Endothelial cell of umbilical vein (primary cell): ENCODE results near the gene TXNIP.

Source experiments
- EZH2 ChIP-seq: IDR thresholded peaks from 2 replicates; pipeline ENCODE4 v1.6.1; 2012; ENCODE audit warnings: borderline replicate concordance, low read depth, mild to moderate bottlenecking, moderate library complexity, low read length, inconsistent platforms; ENCODE audit not compliant: severe bottlenecking
- FOS ChIP-seq: IDR thresholded peaks from 2 replicates; pipeline ENCODE4 v1.6.1; 2011; ENCODE audit warnings: mild to moderate bottlenecking, low read length, moderate library complexity, borderline replicate concordance; ENCODE audit not compliant: insufficient read depth
- GATA2 ChIP-seq: IDR thresholded peaks from 2 replicates; pipeline ENCODE4 v1.7.0; 2011; ENCODE audit warnings: low read depth, mild to moderate bottlenecking, moderate library complexity, mixed read lengths, low read length; ENCODE audit not compliant: insufficient read length, insufficient read depth
- MYC ChIP-seq: IDR thresholded peaks from one replicate; pipeline ENCODE4 v1.6.1; 2011; ENCODE audit warnings: mild to moderate bottlenecking, low read depth, low read length
- POLR2A ChIP-seq: IDR thresholded peaks from 2 replicates; pipeline ENCODE4 v1.6.1; 2012; ENCODE audit warnings: low read depth, mild to moderate bottlenecking, control low read depth, low read length
- POLR2AphosphoS5 ChIP-seq: IDR thresholded peaks from 2 replicates; pipeline ENCODE4 v1.6.1; 2012; ENCODE audit warnings: low read depth, mild to moderate bottlenecking, control low read depth, low read length, moderate library complexity; ENCODE audit not compliant: insufficient read depth
- TF ChIP-seq, protein P1 (sequence below), 2 donors: IDR thresholded peaks; 1 replicate in 1 of 2; 2 replicates in 1 of 2; pipeline ENCODE4 v1.5.1; 2011; ENCODE audit warnings: low read length in 2 of 2, mild to moderate bottlenecking in 2 of 2, moderate library complexity in 2 of 2, control low read depth in 1 of 2, inconsistent platforms in 1 of 2, low read depth in 1 of 2; ENCODE audit not compliant: insufficient read depth in 1 of 2; ENCODE audit errors: extremely low read depth in 1 of 2
- TF ChIP-seq, protein P2 (sequence below): IDR thresholded peaks from 2 replicates; pipeline ENCODE4 v1.6.1; 2011; ENCODE audit not compliant: insufficient read depth, insufficient read length

DNA sequence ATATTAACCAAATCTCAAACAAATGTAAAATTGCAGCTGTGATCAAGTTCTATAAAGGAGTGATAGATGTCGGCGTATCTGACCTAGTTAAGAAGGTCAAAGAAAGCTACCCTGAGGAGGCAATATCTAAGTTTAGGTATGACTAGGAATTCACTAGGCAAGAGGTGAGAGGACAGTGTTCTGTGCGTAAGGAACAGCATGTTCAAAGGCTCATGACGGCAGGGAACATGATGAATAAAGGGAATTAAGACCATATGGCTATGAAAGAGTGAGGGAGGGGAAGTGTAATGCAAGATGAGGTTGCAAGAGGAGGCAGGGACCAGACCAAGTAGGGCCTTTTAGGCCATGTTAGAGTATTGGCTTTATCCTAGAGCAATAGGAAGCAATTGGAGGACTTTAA lies 47.2 kb downstream of the TXNIP start:
- TF ChIP-seq FOS (no peak), POLR2A (no peak), POLR2AphosphoS5 (no peak), EZH2 (no peak), GATA2 (no peak), MYC (no peak)
- TF ChIP-seq, protein P1, sequence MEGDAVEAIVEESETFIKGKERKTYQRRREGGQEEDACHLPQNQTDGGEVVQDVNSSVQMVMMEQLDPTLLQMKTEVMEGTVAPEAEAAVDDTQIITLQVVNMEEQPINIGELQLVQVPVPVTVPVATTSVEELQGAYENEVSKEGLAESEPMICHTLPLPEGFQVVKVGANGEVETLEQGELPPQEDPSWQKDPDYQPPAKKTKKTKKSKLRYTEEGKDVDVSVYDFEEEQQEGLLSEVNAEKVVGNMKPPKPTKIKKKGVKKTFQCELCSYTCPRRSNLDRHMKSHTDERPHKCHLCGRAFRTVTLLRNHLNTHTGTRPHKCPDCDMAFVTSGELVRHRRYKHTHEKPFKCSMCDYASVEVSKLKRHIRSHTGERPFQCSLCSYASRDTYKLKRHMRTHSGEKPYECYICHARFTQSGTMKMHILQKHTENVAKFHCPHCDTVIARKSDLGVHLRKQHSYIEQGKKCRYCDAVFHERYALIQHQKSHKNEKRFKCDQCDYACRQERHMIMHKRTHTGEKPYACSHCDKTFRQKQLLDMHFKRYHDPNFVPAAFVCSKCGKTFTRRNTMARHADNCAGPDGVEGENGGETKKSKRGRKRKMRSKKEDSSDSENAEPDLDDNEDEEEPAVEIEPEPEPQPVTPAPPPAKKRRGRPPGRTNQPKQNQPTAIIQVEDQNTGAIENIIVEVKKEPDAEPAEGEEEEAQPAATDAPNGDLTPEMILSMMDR (IDR thresholded peaks at IDR 0.05; ENCODE audit: extremely low read depth in 1 of 2, insufficient read depth in 1 of 2, low read depth in 1 of 2, low read length in 2 of 2): no peak
- TF ChIP-seq, protein P2, sequence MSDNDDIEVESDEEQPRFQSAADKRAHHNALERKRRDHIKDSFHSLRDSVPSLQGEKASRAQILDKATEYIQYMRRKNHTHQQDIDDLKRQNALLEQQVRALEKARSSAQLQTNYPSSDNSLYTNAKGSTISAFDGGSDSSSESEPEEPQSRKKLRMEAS: no peak
